WTC11 (cell line): ENCODE measurements around the gene SMARCD1. TPM values are rescaled to one million over a fixed set of nuclear protein-coding genes. Genes with fewer than 3 reads are reported as not detected.

Source experiments
- ATAC-seq: fragments of 200-7000 bp; cut with Tn5 transposase; 2 replicates; pipeline ENCODE4 v1.10.0; 2021; ENCODE audit warnings: mild to moderate bottlenecking, moderate library complexity
- CTCF ChIA-PET: fragments of 300-600 bp; sonication (Branson Sonifier 250); formaldehyde crosslinking; loops from one replicate; lab custom pipeline; 2021; ENCODE audit warnings: antibody characterized with exemption; lab: Charles Lee
- POLR2A ChIA-PET: fragments of 350-600 bp; sonication (Branson Sonifier 250); formaldehyde crosslinking; loops from one replicate; lab custom pipeline; 2021; ENCODE audit warnings: antibody characterized with exemption; lab: Charles Lee
- DNase-seq: peaks from one replicate; pipeline ENCODE4 v3.0.0; 2021; ENCODE audit warnings: low spot score
- H3K27ac Mint-ChIP-seq: 2 replicates; pipeline ENCODE4 v1.8.0; 2021; ENCODE audit warnings: mixed read lengths
- H3K27me3 Mint-ChIP-seq: 2 replicates; pipeline ENCODE4 v1.8.0; 2021; ENCODE audit warnings: low read depth, mild to moderate bottlenecking, moderate library complexity, mixed read lengths
- H3K36me3 Mint-ChIP-seq: 2 replicates; pipeline ENCODE4 v1.8.0; 2021; ENCODE audit warnings: mixed read lengths
- H3K4me1 Mint-ChIP-seq: 2 replicates; pipeline ENCODE4 v1.8.0; 2022; ENCODE audit warnings: mixed read lengths
- H3K4me3 Mint-ChIP-seq: 2 replicates; pipeline ENCODE4 v1.8.0; 2021; ENCODE audit warnings: mild to moderate bottlenecking, moderate library complexity, mixed read lengths
- H3K9me3 Mint-ChIP-seq: 2 replicates; pipeline ENCODE4 v1.8.0; 2021; ENCODE audit warnings: mixed read lengths
- AFF4 ChIP-seq: sonication (generic); formaldehyde crosslinking; IDR thresholded peaks from 2 replicates; pipeline ENCODE4 v1.8.1; 2023; ENCODE audit warnings: mild to moderate bottlenecking, missing genetic modification reagents, borderline replicate concordance
- AR ChIP-seq: fragments of 250-450 bp; sonication (Bioruptor Pico); IDR thresholded peaks from 2 replicates; pipeline ENCODE4 v1.9.0; 2021; ENCODE audit warnings: mild to moderate bottlenecking
- CTCF ChIP-seq: fragments of 200-600 bp; IDR thresholded peaks from 2 replicates; pipeline ENCODE4 v1.8.0; 2022; ENCODE audit warnings: antibody characterized with exemption
- FOXP1 ChIP-seq: sonication (generic); formaldehyde crosslinking; IDR thresholded peaks from 2 replicates; pipeline ENCODE4 v1.8.0; 2022; ENCODE audit warnings: missing genetic modification reagents, mild to moderate bottlenecking, moderate library complexity, borderline replicate concordance
- IRF1 ChIP-seq: sonication (generic); formaldehyde crosslinking; IDR thresholded peaks from 2 replicates; pipeline ENCODE4 v1.8.0; 2023; ENCODE audit warnings: missing genetic modification reagents
- JUN ChIP-seq: sonication (generic); formaldehyde crosslinking; IDR thresholded peaks from 2 replicates; pipeline ENCODE4 v1.8.0; 2023; ENCODE audit warnings: mild to moderate bottlenecking, missing genetic modification reagents
- MYBL2 ChIP-seq: sonication (generic); formaldehyde crosslinking; IDR thresholded peaks from 2 replicates; pipeline ENCODE4 v1.8.1; 2023; ENCODE audit warnings: mild to moderate bottlenecking, moderate library complexity, missing genetic modification reagents
- NR2C2 ChIP-seq: sonication (generic); formaldehyde crosslinking; IDR thresholded peaks from 2 replicates; pipeline ENCODE4 v1.8.0; 2022; ENCODE audit warnings: mild to moderate bottlenecking, missing genetic modification reagents
- SMAD4 ChIP-seq: sonication (generic); formaldehyde crosslinking; IDR thresholded peaks from 2 replicates; pipeline ENCODE4 v1.8.0; 2022; ENCODE audit warnings: mild to moderate bottlenecking, missing genetic modification reagents
- SOX15 ChIP-seq: fragments of 250-450 bp; sonication (Bioruptor Pico); IDR thresholded peaks from 2 replicates; pipeline ENCODE4 v1.9.0; 2021; ENCODE audit warnings: mild to moderate bottlenecking
- STAT6 ChIP-seq: sonication (generic); formaldehyde crosslinking; conservative IDR thresholded peaks from 2 replicates; pipeline ENCODE4 v1.8.1; 2023; ENCODE audit warnings: mild to moderate bottlenecking, low read depth, missing genetic modification reagents, moderate library complexity
- ZMAT4 ChIP-seq: fragments of 250-450 bp; sonication (Bioruptor Pico); IDR thresholded peaks from 2 replicates; pipeline ENCODE4 v1.9.0; 2021; ENCODE audit warnings: mild to moderate bottlenecking
- ZNF219 ChIP-seq: sonication (generic); formaldehyde crosslinking; IDR thresholded peaks from 2 replicates; pipeline ENCODE4 v1.8.0; 2023; ENCODE audit warnings: missing genetic modification reagents, mild to moderate bottlenecking, borderline replicate concordance
- ZNF263 ChIP-seq: sonication (generic); formaldehyde crosslinking; IDR thresholded peaks from 2 replicates; pipeline ENCODE4 v1.8.1; 2022; ENCODE audit warnings: low read depth, mild to moderate bottlenecking, moderate library complexity, missing genetic modification reagents
- ZNF671 ChIP-seq: fragments of 250-450 bp; sonication (Bioruptor Pico); IDR thresholded peaks from 2 replicates; pipeline ENCODE4 v1.8.0; 2021; ENCODE audit warnings: mild to moderate bottlenecking
- ZSCAN18 ChIP-seq: fragments of 250-450 bp; sonication (Bioruptor Pico); IDR thresholded peaks from 2 replicates; pipeline ENCODE4 v2.1.2; 2022; ENCODE audit warnings: mild to moderate bottlenecking, moderate library complexity
- total RNA-seq: library from RNA; stranded (reverse); gene quantifications from 3 replicates; pipeline ENCODE4 v1.2.3, GENCODE V29; 2021

The SMARCD1 gene
- total RNA-seq, 1 experiment from 2014 or later: 165 TPM

GRCh38 chr12:50043854-50044253 is 41.3 kb upstream of the SMARCD1 start (continued):
- no peak for TF ChIP-seq CTCF
- TF ChIP-seq IRF1: no peak

- no peak for ATAC-seq
- no peaks in the 10 kb centered on the region for H3K36me3 Mint-ChIP-seq
These were observed 37.4 kb upstream of the SMARCD1 start for GRCh38 chr12:50047693-50048250.

More at GRCh38 chr12:50047693-50048250, 37.4 kb upstream of the SMARCD1 start:
- POLR2A ChIA-PET: no interaction called here
- H3K4me1 Mint-ChIP-seq: peaks cover 16% of the 10 kb centered on the region
- CTCF ChIA-PET: interaction anchor here (1.1 to 4.6 kb wide), 3 partner anchors 8 to 23 kb away, joined by 6 to 64 read pairs (median 7); no protein-coding TSS in a partner anchor
- TF ChIP-seq STAT6 (CRISPR knock-in tag) (no peak), AR (CRISPR knock-in tag) (no peak), SMAD4 (CRISPR knock-in tag) (no peak), ZNF219 (CRISPR knock-in tag) (no peak), SOX15 (CRISPR knock-in tag) (no peak), MYBL2 (no peak), ZNF671 (CRISPR knock-in tag) (no peak), FOXP1 (no peak), ZNF263 (CRISPR knock-in tag) (no peak), ZSCAN18 (no peak), AFF4 (no peak), JUN (no peak), NR2C2 (no peak), ZMAT4 (CRISPR knock-in tag) (no peak)
- TF ChIP-seq, all 79 proteins: peak for 0
- Mint-ChIP-seq H3K4me3 (no peak overlapping the region), H3K27me3 (peaks cover 64% of the 10 kb centered on the region), H3K27ac (no peak overlapping the region), H3K9me3 (no peaks in the 10 kb centered on the region)
- DNase-seq: no peak
